Liver (tissue), 9 donors: Measurements from ENCODE around the gene HMX1. TPM values are rescaled to one million over a fixed set of nuclear protein-coding genes. Genes with fewer than 3 reads are reported as not detected.

Experiments
- DNase-seq: peaks from one replicate; pipeline ENCODE4 v3.0.0-alpha.2; 2017; ENCODE audit warnings: low spot score
- H3K27ac ChIP-seq, 2 donors: one replicate each; pipeline ENCODE4 v1.7.0; 2013; ENCODE audit warnings: inconsistent platforms in 2 of 2, low read length in 2 of 2, control low read depth in 1 of 2, low read depth in 1 of 2, mild to moderate bottlenecking in 1 of 2
- H3K27me3 ChIP-seq, 4 donors: one replicate each; pipeline versions ENCODE4 v1.6.1 to v1.7.0; 2013; ENCODE audit warnings: low read length in 3 of 4, inconsistent platforms in 1 of 4, mild to moderate bottlenecking in 1 of 4, moderate library complexity in 1 of 4; ENCODE audit not compliant: control insufficient read depth in 4 of 4, insufficient read depth in 4 of 4
- H3K36me3 ChIP-seq, 4 donors: one replicate each; pipeline versions ENCODE4 v1.6.1 to v1.7.0; 2013; ENCODE audit warnings: low read length in 3 of 4, mild to moderate bottlenecking in 3 of 4, low read depth in 1 of 4, moderate library complexity in 1 of 4; ENCODE audit not compliant: control insufficient read depth in 4 of 4, insufficient read depth in 3 of 4
- H3K4me1 ChIP-seq, 4 donors: one replicate each; pipeline versions ENCODE4 v1.6.1 to v1.7.0; 2013; ENCODE audit warnings: low read length in 3 of 4, mild to moderate bottlenecking in 3 of 4, moderate library complexity in 1 of 4; ENCODE audit not compliant: control insufficient read depth in 4 of 4, insufficient read depth in 4 of 4
- H3K4me3 ChIP-seq, 3 donors: one replicate each; pipeline versions ENCODE4 v1.6.1 to v1.7.0; 2013; ENCODE audit warnings: low read length in 3 of 3, control low read depth in 1 of 3, low read depth in 1 of 3, mild to moderate bottlenecking in 1 of 3
- H3K9ac ChIP-seq, 2 donors: one replicate each; pipeline ENCODE4 v1.7.0; 2013; ENCODE audit warnings: low read length in 2 of 2, mild to moderate bottlenecking in 2 of 2, moderate library complexity in 2 of 2, control low read depth in 1 of 2, low read depth in 1 of 2
- H3K9me3 ChIP-seq, 4 donors: one replicate each; pipeline versions ENCODE4 v1.6.1 to v1.7.0; 2013; ENCODE audit warnings: low read length in 3 of 4; ENCODE audit not compliant: control insufficient read depth in 4 of 4
- ATF3 ChIP-seq: IDR thresholded peaks from 2 replicates; pipeline ENCODE4 v1.6.1; 2016; ENCODE audit warnings: antibody characterized with exemption
- CTCF ChIP-seq: fragments of 150-350 bp; IDR thresholded peaks from 2 replicates; pipeline ENCODE4 v1.5.1; 2017; ENCODE audit warnings: improper control_type of control experiment, low read depth, low read length; ENCODE audit not compliant: missing input control
- EGR1 ChIP-seq, 2 donors: IDR thresholded peaks; 2 replicates each; pipeline ENCODE4 v1.6.1; 2016 to 2018; ENCODE audit warnings: antibody characterized with exemption in 2 of 2, low read depth in 2 of 2
- FOXA1 ChIP-seq: IDR thresholded peaks from 2 replicates; pipeline ENCODE4 v1.6.1; 2016; ENCODE audit warnings: antibody characterized with exemption
- FOXA2 ChIP-seq: IDR thresholded peaks from 2 replicates; pipeline ENCODE4 v1.6.1; 2016; ENCODE audit warnings: antibody characterized with exemption
- GABPA ChIP-seq, 2 donors: IDR thresholded peaks in 1 of 2; conservative IDR thresholded peaks in 1 of 2; 2 replicates each; pipeline ENCODE4 v1.6.1; 2016; ENCODE audit warnings: antibody characterized with exemption in 2 of 2, mild to moderate bottlenecking in 1 of 2, moderate library complexity in 1 of 2
- HNF4A ChIP-seq, 2 donors: conservative IDR thresholded peaks; 2 replicates each; pipeline ENCODE4 v1.6.1; 2016; ENCODE audit warnings: antibody characterized with exemption in 2 of 2, mild to moderate bottlenecking in 2 of 2
- HNF4G ChIP-seq: IDR thresholded peaks from 2 replicates; pipeline ENCODE4 v1.6.1; 2016; ENCODE audit warnings: antibody characterized with exemption
- JUND ChIP-seq, 2 donors: IDR thresholded peaks; 2 replicates each; pipeline ENCODE4 v1.6.1; 2016; ENCODE audit warnings: antibody characterized with exemption in 2 of 2
- MAX ChIP-seq: IDR thresholded peaks from 2 replicates; pipeline ENCODE4 v1.6.1; 2016; ENCODE audit warnings: antibody characterized with exemption
- NR2F2 ChIP-seq: IDR thresholded peaks from 2 replicates; pipeline ENCODE4 v1.6.1; 2016; ENCODE audit warnings: antibody characterized with exemption
- RAD21 ChIP-seq, 2 donors: IDR thresholded peaks; 2 replicates each; pipeline ENCODE4 v1.6.1; 2016; ENCODE audit warnings: antibody characterized with exemption in 2 of 2, mild to moderate bottlenecking in 2 of 2
- REST ChIP-seq: IDR thresholded peaks from 2 replicates; pipeline ENCODE4 v1.6.1; 2016; ENCODE audit warnings: antibody characterized with exemption, mild to moderate bottlenecking
- RXRA ChIP-seq, 2 donors: IDR thresholded peaks; 2 replicates each; pipeline ENCODE4 v1.6.1; 2017 to 2018; ENCODE audit warnings: antibody characterized with exemption in 2 of 2, mild to moderate bottlenecking in 1 of 2
- SP1 ChIP-seq: IDR thresholded peaks from 2 replicates; pipeline ENCODE4 v1.6.1; 2018; ENCODE audit warnings: antibody characterized with exemption, mild to moderate bottlenecking
- TAF1 ChIP-seq: conservative IDR thresholded peaks from 2 replicates; pipeline ENCODE4 v1.6.1; 2016; ENCODE audit warnings: antibody characterized with exemption, mild to moderate bottlenecking
- YY1 ChIP-seq: IDR thresholded peaks from 2 replicates; pipeline ENCODE4 v1.6.1; 2016; ENCODE audit warnings: antibody characterized with exemption, mild to moderate bottlenecking
- ZBTB33 ChIP-seq: IDR thresholded peaks from 2 replicates; pipeline ENCODE4 v1.6.1; 2016; ENCODE audit warnings: antibody characterized with exemption
- WGBS: extraction: QIAGEN DNeasy Blood & Tissue Kit; methylation state at CpG from one replicate; pipeline ENCODE4 v1.1.7; 2013; 5-methylcytosine and 5-hydroxymethylcytosine counted together
- polyA plus RNA-seq, 2 donors: library from polyadenylated mRNA; stranded (reverse) in 1 of 2; unstranded in 1 of 2; fragments of 200-250 nt in 1 of 2; fragments of >200 nt in 1 of 2; fragmentation: Nextera tagmentation in 1 of 2; extraction: Ambion mirVana in 1 of 2; gene quantifications; one replicate each; pipeline versions ENCODE4 v1.2.1 to v1.2.3, GENCODE V29; 2013 to 2015
- total RNA-seq, 2 donors: library from RNA; depleted of rRNA; stranded (reverse); fragments of >200 nt; gene quantifications; one replicate each; pipeline ENCODE4 v1.2.3, GENCODE V29; 2014
- donor health status: healthy.
- donor health status: healthy.
- donor health status: healthy.
- donor health status: healthy.
- donor health status: healthy.

Gene HMX1
- total and polyA plus RNA-seq, 4 donors: not detected

- TF ChIP-seq REST: no peak
Measured at GRCh38 chr4:8830056-8830455, 41.6 kb downstream of the HMX1 start (continued).

- no peaks in the 10 kb centered on the region for H3K36me3 ChIP-seq
- H3K4me3 ChIP-seq: no peak overlapping the region
- H3K9ac ChIP-seq: no peak overlapping the region
- H3K4me1 ChIP-seq: no peaks in the 10 kb centered on the region
- no peak for DNase-seq
- peaks cover 0 to 3% (median 2%) of the 10 kb centered on the region in 4 donors for H3K9me3 ChIP-seq
- no peak for TF ChIP-seq MAX
- TF ChIP-seq HNF4A (conservative IDR thresholded peaks at IDR 0.05): no peak
- no peak for TF ChIP-seq ZBTB33
- TF ChIP-seq TAF1: no peak
- no peak for TF ChIP-seq FOXA1
- no peak for TF ChIP-seq SP1
- no peak for TF ChIP-seq EGR1 (IDR thresholded peaks at IDR 0.05; ENCODE audit: low read depth in 2 of 2)
- no peak for TF ChIP-seq NR2F2
- no peak for TF ChIP-seq RAD21 (IDR thresholded peaks at IDR 0.05)
- TF ChIP-seq GABPA (IDR thresholded peaks at IDR 0.05 in 1 of 2, conservative IDR thresholded peaks at IDR 0.05 in 1 of 2): no peak
- no peak for TF ChIP-seq FOXA2
- no peak for TF ChIP-seq YY1
- no peak for TF ChIP-seq HNF4G
- TF ChIP-seq ATF3: no peak
- TF ChIP-seq RXRA (IDR thresholded peaks at IDR 0.05): no peak
- no peak for TF ChIP-seq REST
- TF ChIP-seq CTCF: no peak
- TF ChIP-seq JUND (IDR thresholded peaks at IDR 0.05): no peak
- H3K27ac ChIP-seq: no peak overlapping the region
- no peaks in the 10 kb centered on the region for H3K27me3 ChIP-seq
- WGBS: 82% methylated on average over 2 of the region's 2 CpGs
Measured at GRCh38 chr4:8829584-8829983, 42.1 kb downstream of the HMX1 start.
